Measurements from ENCODE around the gene SMYD5. TPM values are rescaled to one million over a fixed set of nuclear protein-coding genes. Genes with fewer than 3 reads are reported as not detected.
A peak's percentile ranks its signal among the peaks of the same experiment; 100 is the strongest.

The SMYD5 gene
- total and polyA plus RNA-seq, 9 of the 15 experiments (the other 6 are each of a cell fraction or from before 2014, with no cell fraction given): 11.4 to 56.8 (median 32.0) TPM

- peak; percentile 99 for TF ChIP-seq NR2C1 (IDR thresholded peaks at IDR 0.05)
- peak; percentile 99 for TF ChIP-seq NR2C1 (tag; IDR thresholded peaks at IDR 0.05)
- peak; percentile 65 for TF ChIP-seq TAF9B (IDR thresholded peaks at IDR 0.05; ENCODE audit: partially characterized antibody)
- no peak for TF ChIP-seq ZBTB8A (IDR thresholded peaks at IDR 0.05; ENCODE audit: partially characterized antibody)
- no peak for TF ChIP-seq BACH1 (tag; IDR thresholded peaks at IDR 0.05)
- 0 out of 2 replicates have a peak, but pooled peaks have one; percentile 12 for TF ChIP-seq TCF7L2 (IDR thresholded peaks at IDR 0.05; ENCODE audit: low read depth, low read length)
- TF ChIP-seq NCOR1 (IDR thresholded peaks at IDR 0.05): no peak
- TF ChIP-seq JUND (IDR thresholded peaks at IDR 0.05; ENCODE audit: borderline replicate concordance, low read depth, low read length): no peak
- TF ChIP-seq JUND (tag; IDR thresholded peaks at IDR 0.05; ENCODE audit: borderline replicate concordance, low read depth, low read length): no peak
- TF ChIP-seq SIRT6 (IDR thresholded peaks at IDR 0.05; ENCODE audit: low read depth, low read length): no peak
- no peak for TF ChIP-seq CREBBP (IDR thresholded peaks at IDR 0.05; ENCODE audit: low read depth, low read length)
- no peak for TF ChIP-seq NCOA4 (IDR thresholded peaks at IDR 0.05; ENCODE audit: partially characterized antibody)
- no peak for TF ChIP-seq ZMIZ1 (IDR thresholded peaks at IDR 0.05; ENCODE audit: low read depth in 2 of 2, low read length in 2 of 2)
- TF ChIP-seq MAX (CRISPR knock-in tag; IDR thresholded peaks at IDR 0.05): peak; percentile 95
- peak in 1 of 2 experiments; percentile 20; a peak in 1 of 4 replicates for TF ChIP-seq SIX5 (IDR thresholded peaks at IDR 0.05; ENCODE audit: borderline replicate concordance in 1 of 2, insufficient read depth in 1 of 2, low read depth in 1 of 2, low read length in 2 of 2)
- peak; percentile 36; the same call in 1 of the 2 replicates for TF ChIP-seq L3MBTL2 (IDR thresholded peaks at IDR 0.05)
- no peak for TF ChIP-seq STAG1 (CRISPR knock-in tag; IDR thresholded peaks at IDR 0.05; ENCODE audit: borderline replicate concordance)
- TF ChIP-seq KLF6 (CRISPR knock-in tag; IDR thresholded peaks at IDR 0.05; ENCODE audit: borderline replicate concordance): peak; percentile 70; the same call in 1 of the 2 replicates
- peak; percentile 97 for TF ChIP-seq RBBP5 (IDR thresholded peaks at IDR 0.05; ENCODE audit: borderline replicate concordance, insufficient read depth, low read length, poor library complexity, severe bottlenecking)
- TF ChIP-seq RAD51 (IDR thresholded peaks at IDR 0.05; ENCODE audit: borderline replicate concordance, low read depth): no peak
- TF ChIP-seq EWSR1 (IDR thresholded peaks at IDR 0.05; ENCODE audit: borderline replicate concordance, low read depth, partially characterized antibody): no peak
- peak; percentile 61 for TF ChIP-seq GABPB1 (CRISPR knock-in tag; IDR thresholded peaks at IDR 0.05)
Measured at GRCh38 chr2:73214120-73215035, at the start of gene SMYD5 (continued).

Measured in K562 (cell line).